GM12891 (cell line): ENCODE data around the gene MRNIP.
"Not testable (repeated sequence)": the region's sequence is repeated elsewhere in the genome, so short reads cannot be mapped to it uniquely, and the experiment has no call there.

ENCODE experiments used
- DNase-seq: peaks from one replicate; pipeline ENCODE4 v3.0.0; 2011; ENCODE audit warnings: low spot score; ENCODE audit not compliant: insufficient read length
- FAIRE-seq: peaks from 2 replicates; lab custom pipeline; 2011; peaks lifted over from hg19 to GRCh38; lab: Jason Lieb, UNC
- PAX5 ChIP-seq: IDR thresholded peaks from 2 replicates; pipeline ENCODE4 v1.6.1; 2011; ENCODE audit warnings: low read length, moderate library complexity, mild to moderate bottlenecking; ENCODE audit not compliant: insufficient read depth, severe bottlenecking
- POLR2A ChIP-seq: IDR thresholded peaks from 2 replicates; pipeline ENCODE4 v1.6.1; 2011; ENCODE audit warnings: low read depth, low read length, control low read depth
- POLR2AphosphoS5 ChIP-seq: IDR thresholded peaks from 2 replicates; pipeline ENCODE4 v1.6.1; 2011; ENCODE audit warnings: low read depth, low read length, control low read depth
- POU2F2 ChIP-seq: IDR thresholded peaks from 2 replicates; pipeline ENCODE4 v1.6.1; 2011; ENCODE audit warnings: low read depth, mild to moderate bottlenecking, control low read depth, low read length, moderate library complexity
- SPI1 ChIP-seq: IDR thresholded peaks from 2 replicates; pipeline ENCODE4 v1.6.1; 2011; ENCODE audit warnings: low read depth, low read length, control low read depth
- TAF1 ChIP-seq: IDR thresholded peaks from 2 replicates; pipeline ENCODE4 v1.6.1; 2011; ENCODE audit warnings: low read depth, low read length, control low read depth

The MRNIP gene

DNA sequence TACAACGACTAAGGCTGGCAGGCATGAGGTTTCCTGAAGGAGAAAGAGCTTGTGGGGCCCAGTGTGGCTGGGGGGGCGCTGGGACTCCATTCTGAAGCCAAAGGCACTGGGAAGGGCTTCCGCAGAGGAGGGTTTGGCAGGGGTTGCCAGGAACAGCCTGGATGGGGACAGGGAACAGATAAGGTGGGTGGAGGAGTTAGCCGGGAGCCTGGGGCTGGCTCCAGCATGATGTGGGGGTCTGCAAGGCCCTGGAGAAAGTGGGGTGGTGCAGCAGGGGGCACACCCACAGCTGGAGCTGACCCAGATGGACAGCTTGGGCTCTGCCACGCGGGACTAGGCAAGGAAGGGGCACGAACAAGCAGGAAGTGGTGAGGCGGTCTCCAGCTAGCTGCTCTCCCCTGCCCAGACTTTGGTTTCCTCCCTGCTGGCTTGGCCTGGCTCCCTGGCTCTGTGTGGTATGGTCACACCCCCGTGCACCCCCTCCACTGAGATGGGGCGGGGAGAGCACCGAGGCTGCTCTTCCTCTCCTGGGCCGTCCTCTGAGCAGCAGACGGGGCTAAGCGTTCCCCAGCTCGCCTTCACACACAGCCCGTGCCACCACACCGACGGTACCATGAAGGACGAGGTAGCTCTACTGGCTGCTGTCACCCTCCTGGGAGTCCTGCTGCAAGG is 65.0 kb downstream of the MRNIP start, which contains the start of gene LTC4S:
Gene LTC4S, plus strand, starts transcription at position 519 of the 672 bp plus-strand sequence. Its CDS starts 95 bp downstream, at position 614.
- no peak for DNase-seq
- peak; percentile 76 for FAIRE-seq
- TF ChIP-seq PAX5 (no peak), POLR2A (no peak), POLR2AphosphoS5 (no peak), SPI1 (no peak), POU2F2 (no peak), TAF1 (no peak)

DNA sequence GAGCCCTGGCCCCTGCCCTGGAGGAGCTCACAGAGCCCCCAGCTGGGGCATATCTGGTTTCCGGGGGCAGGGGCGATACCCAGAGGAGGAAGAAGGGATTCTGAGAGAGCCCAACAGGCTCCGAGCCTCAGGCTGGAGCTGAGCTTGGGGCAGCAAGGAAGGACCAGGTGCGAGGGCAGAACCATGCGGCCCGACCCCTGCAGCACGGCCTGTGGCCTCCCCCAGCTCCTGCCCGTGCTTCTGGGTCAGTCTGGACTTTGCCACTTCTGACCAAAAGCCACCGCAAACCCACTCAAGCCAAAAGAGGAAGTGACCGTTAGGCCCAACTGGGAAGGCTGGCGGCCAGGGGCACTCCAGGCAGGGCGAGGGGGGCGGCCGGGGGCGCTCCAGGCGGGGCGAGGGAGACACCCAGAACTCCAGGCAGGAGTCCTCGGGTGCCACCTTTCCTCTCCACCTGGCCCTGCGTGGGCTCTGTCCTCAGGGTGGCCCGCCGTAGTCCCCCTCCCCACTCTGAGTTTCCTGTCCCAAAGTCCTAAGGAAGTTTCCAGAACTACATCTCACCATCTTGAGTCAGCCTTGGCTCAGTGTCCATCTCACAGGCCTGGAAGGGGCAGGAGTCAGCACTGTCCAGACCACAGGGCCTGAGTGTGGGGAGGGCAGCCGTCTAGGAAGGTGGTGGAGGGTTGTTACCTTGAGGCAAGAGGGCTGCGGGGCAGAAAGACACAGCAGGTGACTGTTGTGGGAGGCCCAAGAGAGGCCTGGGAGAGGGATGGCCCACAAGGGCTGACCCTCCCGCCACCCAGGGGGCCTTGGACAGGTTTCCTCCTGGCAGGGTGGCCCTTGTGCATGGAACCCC is 65.8 kb downstream of the MRNIP start:
- FAIRE-seq, result no peak
- no peak for DNase-seq
- TF ChIP-seq TAF1, result no peak
- no peak for TF ChIP-seq POLR2AphosphoS5
- TF ChIP-seq POU2F2, result no peak
- TF ChIP-seq SPI1, result peak; percentile 81
- TF ChIP-seq PAX5, result no peak
- no peak for TF ChIP-seq POLR2A

DNA sequence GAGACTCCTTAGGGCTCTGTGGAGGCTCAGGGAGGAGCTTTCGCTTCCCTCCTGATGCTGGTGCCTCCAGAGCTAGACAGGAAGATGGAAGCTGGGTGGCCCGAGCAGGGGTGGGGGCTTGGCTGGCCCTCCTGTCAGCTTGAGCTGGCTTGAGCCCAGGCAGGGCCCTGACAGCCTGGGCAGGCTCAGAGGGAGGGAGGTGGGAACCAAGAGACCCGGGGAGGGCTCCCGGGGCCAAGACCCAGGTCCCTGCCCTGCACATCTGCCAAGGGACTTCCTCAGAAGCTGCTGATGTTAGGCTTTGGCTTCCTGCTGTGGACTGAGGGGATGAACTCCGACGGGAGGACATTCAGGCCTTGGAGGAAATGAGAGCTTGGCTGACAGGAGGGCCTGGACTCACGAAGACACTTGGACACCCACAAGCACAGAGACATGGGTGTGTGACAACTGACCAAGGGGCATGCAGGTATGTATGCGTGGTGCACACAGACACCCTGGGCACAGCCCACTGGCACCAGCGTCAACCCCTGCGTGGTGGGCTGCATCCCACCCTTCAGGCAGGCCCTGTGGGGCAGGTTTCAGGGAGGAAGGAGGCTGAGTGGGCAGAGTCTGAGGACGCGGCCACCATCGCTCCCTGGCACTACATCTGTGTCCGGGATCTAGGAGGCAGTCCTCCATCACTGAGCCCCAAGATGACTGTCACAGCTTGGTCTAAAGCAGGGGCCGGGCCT is 66.6 kb downstream of the MRNIP start:
- FAIRE-seq (no peak), DNase-seq (no peak)
- TF ChIP-seq SPI1, result no peak
- TF ChIP-seq POLR2A, result no peak
- TF ChIP-seq PAX5, result no peak
- no peak; the same call in 1 of the 2 replicates for TF ChIP-seq POLR2AphosphoS5
- no peak for TF ChIP-seq POU2F2
- TF ChIP-seq TAF1, result no peak

DNA sequence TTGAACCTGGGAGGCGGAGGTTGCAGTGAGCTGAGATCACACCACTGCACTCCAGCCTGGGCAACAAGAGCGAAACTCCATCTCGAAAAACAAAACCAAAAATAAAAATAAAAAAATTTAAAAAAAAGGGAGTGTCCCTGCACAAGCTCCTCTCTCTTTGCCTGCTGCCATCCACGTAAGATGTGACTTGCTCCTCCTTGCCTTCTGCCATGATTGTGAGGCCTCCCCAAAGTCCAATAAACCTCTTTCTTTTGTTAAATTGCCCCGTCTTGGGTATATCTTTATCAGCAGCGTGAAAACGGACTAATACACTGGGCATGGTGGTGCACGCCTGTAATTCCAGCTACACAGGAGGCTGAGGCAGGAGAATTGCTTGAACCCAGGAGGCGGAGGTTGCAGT is 69.3 kb downstream of the MRNIP start:
- not testable (repeated sequence) for DNase-seq, FAIRE-seq

DNA sequence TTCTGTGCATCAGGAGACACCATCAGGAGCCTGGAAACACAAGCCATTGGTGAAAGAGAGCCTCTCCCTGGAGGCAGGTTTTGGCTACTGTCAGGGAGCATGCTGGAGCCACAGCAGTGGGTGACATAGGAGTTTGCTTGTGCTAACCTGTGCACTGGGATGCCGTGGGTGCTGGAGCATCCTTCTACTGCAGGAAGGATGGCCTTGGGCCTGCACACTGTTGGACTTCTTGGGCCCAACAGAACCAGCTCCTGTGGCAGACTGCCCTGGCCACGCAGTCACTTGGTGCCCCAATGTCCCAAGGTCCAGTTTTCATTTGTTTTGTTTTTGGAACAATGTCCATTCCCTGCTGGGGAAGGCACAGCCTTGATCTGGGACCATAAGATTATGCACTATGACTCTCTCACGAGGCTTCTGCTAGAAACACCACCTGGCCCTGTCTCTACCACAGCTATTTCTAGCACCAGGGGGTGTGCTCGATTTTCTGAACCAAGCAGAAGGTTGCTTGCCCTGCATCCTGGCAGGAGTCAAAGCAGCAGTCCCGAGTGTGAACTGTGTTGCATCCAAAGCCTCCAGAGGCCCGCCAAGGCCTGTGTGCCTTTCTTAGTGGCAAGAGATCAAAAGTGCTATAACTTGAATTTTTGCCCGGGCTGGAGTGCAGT is 70.3 kb downstream of the MRNIP start:
- no peak for TF ChIP-seq POLR2AphosphoS5
- no peak for TF ChIP-seq POU2F2
- no peak for TF ChIP-seq TAF1
- no peak for TF ChIP-seq SPI1
- TF ChIP-seq POLR2A, result no peak
- no peak for TF ChIP-seq PAX5
- DNase-seq, result no peak
- no peak for FAIRE-seq
